ENCODE measurements around the gene ASZ1.

The ASZ1 gene

GRCh38 chr7:117338020-117338419 is 89.3 kb downstream of the ASZ1 start:
- DNase-seq (ENCODE audit: low spot score): no peak

GRCh38 chr7:117333168-117333567 is 94.1 kb downstream of the ASZ1 start:
- no peak for DNase-seq (ENCODE audit: low spot score)

- no peak for DNase-seq (ENCODE audit: low spot score)
Observed at GRCh38 chr7:117332031-117332430, 95.3 kb downstream of the ASZ1 start.

GRCh38 chr7:117325836-117326235 is 101.5 kb downstream of the ASZ1 start:
- DNase-seq (ENCODE audit: low spot score): no peak

GRCh38 chr7:117324960-117325359 is 102.3 kb downstream of the ASZ1 start:
- no peak for DNase-seq (ENCODE audit: low spot score)

- no peak for DNase-seq (ENCODE audit: low spot score)
Observed at GRCh38 chr7:117323851-117324711, 103.2 kb downstream of the ASZ1 start.

- DNase-seq (ENCODE audit: low spot score): no peak
Observed at GRCh38 chr7:117323305-117323850, 103.9 kb downstream of the ASZ1 start.

GRCh38 chr7:117322741-117323304 is 104.5 kb downstream of the ASZ1 start, which contains the start of gene WNT2:
WNT2 (minus strand) TSS chr7:117323058; CDS start chr7:117322989, 69 bp downstream.
- no peak for DNase-seq (ENCODE audit: low spot score)

GRCh38 chr7:117320523-117320922 is 106.8 kb downstream of the ASZ1 start:
- no peak for DNase-seq (ENCODE audit: low spot score)

- DNase-seq (ENCODE audit: low spot score): no peak
Observed at GRCh38 chr7:117319181-117319580, 108.1 kb downstream of the ASZ1 start.

- DNase-seq (ENCODE audit: low spot score): no peak
Observed at GRCh38 chr7:117313582-117313981, 113.7 kb downstream of the ASZ1 start.
